Stimulated activated CD4-positive, alpha-beta T cell treated with anti-CD3 and anti-CD28 coated beads, Interleukin-4, amount 100 ng/mL, for 1 hour (primary cell): ENCODE measurements around the gene BASP1.
"Not testable (repeated sequence)": the region's sequence is repeated elsewhere in the genome, so short reads cannot be mapped to it uniquely, and the experiment has no call there.

Source experiments
- DNase-seq: peaks from one replicate; pipeline ENCODE4 v3.0.0-alpha.2; 2020

Gene BASP1

DNA sequence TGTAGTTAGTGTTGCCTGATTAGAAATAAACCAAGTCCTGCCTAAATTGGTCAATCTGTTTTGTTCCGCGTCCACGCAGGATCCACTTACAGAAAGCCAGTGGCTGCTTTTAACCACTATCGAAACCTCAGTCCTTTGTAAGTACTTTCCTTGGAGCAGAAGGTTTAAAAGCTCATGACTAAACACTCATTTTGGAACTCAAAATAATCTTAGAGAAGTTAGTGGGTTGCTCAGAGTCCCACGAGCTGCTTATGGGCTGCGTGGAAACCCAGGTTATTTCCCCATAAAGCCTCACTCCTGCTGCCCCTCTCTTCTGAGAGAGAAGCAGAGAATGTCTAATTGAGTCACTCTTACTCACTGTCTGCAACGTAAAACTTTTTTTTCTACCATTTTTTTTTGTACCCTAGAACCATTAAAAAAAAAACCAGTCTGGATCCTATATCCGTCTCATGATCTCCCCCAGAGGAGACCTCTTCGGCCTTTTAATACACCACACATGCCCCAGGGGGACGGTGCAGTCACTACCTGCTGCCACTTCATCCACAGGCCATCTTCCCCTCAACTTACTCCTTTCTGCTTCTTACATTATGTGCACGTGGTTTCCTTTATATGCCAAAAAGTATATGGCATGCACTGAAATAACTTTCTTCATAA is 7.6 kb downstream of the BASP1 start:
- no peak for DNase-seq

DNA sequence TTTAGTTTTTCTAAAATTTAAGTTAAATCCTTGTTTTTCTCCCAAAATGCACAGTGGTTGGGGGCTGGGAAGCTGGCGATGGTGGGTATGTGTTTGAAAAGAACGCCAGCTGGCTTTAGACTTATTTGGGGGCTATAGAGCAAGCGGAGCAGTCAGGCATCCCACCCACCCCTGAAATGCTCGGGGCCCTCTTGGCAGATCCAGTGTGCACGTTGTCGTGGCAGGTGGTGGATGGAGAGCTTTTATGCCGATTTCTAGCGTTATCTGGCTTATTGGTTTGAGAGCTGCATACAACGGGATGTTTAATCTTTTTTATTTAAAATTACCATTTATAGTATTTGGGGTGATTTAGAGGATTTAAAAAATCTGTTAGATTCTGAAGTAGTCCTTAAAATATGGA is 8.1 kb downstream of the BASP1 start:
- no peak for DNase-seq

DNA sequence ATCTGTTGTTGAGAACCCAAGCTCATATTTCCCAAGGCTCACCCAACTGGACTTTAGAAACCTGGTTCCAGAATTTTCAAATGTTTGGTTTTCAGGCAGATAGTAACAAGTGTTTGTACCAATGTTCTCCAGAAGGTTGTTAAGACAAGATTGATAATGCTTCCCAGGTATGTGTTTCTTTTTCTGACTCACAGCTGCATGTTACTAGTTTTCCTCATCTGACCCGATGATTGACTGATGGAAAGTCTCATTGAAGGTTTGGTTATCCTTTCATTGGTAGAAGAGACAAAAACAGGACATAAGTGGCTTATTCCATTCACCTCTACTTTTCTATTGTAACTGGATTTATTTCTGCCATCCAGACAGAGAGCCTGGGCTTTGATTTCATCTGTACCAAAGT is 10.4 kb downstream of the BASP1 start:
- DNase-seq = no peak

DNA sequence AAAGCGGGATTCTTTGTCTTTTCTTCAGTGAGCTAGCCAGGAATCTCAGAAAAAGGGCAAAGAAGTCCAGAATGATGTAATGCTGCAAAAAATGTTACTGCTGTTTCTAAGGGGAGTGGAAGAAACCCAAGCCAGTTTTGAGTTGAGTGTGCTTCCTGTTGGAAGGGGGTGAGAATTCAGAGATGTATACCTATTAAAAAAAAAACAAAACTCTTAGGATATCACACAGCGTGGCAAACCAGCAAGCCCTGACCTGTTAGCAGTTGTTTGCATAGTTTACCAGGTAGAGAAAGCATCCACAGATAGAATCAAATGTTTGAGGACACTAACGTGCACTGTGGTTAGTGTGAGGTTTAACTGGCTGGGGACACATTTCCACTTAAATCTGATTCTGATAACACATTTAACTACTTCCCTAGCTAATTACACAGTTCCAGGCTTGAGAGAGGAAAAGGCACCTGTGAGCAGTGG is 11.4 kb downstream of the BASP1 start:
- DNase-seq = no peak

DNA sequence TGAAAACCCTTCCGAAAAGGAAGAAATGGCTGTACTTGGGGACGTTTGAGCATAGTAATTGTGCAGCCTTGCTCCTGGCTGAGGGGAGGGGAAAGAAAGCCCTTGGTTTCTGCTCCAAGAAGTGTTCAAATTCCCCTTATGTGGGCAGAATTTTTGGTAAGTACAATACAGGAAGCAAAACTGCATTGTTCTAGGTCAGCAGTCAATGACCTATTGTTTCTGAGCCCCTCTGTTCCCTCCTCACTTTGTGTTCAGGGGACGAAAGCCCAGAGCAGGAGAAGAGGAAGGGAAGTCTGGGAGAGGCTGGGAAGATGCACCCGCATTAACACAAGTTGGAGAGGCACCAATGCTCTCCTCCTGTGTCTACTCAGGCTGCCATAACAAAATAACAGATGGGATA is 11.9 kb downstream of the BASP1 start:
- DNase-seq = no peak

DNA sequence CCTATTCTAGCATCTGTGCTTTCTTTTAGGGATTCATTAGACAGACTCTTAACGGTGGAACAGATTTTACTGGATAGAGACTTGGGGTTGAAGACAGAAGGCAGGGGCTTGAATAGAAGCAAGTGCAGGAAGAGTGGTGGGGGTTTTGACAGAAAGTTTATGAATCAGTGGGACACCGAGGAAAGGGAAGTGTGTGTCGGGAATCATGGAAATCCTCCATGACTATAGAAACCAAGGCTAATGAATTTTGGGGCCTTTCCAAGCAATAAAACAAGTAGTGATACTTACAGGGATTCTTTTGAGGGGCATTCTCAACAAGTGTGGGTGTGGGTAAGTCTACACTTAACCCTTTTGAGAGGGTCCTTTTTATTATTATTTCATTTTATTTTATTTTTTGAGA is 12.8 kb downstream of the BASP1 start:
- no peak for DNase-seq

DNA sequence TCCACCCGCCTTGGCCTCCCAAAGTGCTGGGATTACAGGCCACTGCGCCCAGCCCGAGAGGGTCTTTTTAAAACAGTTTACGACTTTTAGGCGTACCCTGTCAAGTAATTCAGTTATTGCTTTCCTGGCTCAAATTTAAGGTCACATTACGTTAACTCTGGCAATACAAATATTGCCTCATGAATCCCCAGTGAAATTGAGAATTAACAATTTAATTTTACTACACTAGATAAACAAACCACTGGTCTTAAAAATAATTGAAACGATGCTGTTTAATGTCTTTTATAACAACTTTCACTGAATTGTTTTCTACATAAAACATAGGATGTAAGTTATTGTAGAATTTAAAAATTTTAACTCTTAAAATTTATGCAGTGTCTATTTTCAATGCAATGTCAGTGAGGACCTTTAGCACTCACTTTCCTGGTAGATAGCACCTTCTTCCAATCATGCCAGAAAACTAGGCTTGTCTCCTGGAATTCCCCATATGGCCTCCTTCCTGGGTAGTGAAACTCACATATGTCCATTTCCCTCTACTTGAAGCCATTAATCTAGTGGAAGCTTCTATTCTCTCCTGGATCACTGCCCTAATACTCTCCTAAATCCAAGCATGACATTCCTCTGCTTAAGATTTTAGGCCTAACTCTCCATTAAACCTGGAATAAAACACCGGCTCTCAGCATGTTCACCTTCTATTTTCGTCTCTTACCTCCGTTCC is 13.5 kb downstream of the BASP1 start:
- DNase-seq = no peak

DNA sequence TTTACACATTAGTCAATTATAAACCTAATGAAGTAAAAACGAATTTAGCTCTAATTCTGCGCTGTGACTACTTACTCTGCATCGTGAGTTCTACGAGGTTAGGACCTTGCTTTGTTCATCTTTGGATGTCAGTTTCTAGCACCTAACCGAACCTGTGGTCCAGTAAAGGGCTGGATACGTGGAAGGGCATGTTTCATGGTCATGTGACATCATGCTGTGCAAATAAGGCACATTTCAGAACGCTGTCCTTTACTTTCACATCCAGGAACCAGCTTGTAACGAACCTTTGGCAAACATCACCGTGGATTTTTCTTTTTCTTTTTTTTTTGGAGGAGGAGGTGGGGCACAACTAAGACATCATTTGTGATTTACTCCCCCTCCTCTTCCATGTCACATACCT is 15.0 kb downstream of the BASP1 start:
- no peak for DNase-seq

DNA sequence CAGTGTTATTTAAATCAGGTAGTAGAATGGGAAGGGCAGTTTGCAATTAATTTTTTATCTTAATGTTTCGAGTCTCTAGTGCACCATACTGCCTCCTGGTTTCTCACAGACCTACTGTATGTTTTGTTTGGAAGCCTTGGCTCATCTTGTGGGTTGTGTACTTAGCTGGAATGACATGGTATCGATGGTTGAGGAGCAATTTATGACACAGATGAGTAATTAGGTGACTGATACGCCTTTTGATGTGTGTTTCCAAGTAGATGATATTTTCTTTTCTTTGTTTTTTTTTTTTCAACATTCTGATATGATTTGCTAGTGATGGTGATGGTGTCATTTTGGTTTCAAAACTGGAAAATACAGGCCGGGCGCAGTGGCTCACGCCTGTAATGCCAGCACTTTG is 16.1 kb downstream of the BASP1 start:
- no peak for DNase-seq

DNA sequence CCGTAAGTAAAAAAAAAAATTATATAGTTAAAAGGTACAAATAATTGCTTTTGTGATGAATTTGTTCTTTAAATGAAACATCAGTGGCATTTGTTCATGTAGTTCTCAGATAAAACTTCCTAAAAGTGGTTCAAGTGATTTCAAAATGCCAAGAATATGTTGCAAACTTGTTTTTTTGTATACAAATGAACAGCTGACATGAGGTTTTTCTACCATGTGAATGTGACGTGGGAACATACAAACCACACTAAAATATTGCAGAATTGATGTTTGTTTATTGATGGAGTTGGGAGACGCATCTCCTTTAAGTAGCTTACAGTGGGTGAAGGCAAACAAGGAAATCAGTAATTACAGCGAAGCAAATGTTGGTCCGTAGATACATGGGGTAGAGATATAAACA is 16.9 kb downstream of the BASP1 start:
- DNase-seq = no peak

DNA sequence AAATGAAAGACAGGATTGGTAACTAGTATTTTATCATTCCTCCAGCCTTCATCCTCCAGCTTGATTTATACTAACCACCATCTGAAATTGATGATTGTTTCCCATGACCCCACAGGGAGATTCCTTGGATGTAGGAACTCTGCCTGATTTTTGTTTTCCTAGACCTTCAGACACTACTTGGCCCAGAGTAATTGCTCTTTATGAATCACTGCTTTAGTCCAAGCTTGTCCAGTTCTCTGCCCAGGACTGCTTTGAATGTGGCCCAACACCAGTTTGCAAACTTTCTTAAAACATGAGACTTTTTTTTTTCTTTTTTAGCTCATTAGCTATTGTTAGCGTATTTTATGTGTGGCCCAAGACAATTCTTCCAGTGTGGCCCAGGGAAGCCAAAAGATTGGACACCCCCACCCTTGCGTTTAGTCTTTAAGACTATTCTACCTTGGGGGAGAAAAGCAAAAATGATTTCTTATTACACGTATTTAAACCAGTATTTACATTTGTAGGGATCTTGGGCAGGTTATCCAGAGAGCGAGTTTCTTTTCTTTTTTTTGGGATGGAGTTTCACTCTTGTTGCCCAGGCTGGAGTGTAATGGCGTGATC is 18.4 kb downstream of the BASP1 start:
- DNase-seq = no peak

DNA sequence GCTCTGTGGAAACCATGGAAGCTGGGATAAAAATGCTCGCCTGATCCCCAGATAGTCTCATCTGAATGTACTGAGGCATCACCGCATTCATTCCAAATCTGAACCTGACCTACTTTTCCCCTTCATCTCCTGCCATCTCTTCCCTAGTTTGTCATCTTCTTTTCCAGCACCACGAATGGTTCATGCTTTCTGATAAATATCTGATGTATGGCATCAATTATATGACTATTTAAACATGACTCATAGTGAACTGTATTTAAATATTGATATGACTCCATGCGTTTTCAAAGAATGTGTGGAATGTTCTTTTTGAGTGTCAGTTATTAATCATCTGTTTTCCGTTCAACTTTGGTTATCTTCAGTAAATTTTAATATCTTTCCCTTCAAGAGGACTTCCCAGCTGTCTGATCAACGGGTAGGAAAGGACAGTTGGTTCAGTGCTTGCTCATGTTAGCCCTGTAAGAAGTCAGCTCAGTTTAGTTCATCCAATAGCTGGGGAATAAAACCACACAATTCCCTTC is 21.1 kb downstream of the BASP1 start:
- DNase-seq = no peak

DNA sequence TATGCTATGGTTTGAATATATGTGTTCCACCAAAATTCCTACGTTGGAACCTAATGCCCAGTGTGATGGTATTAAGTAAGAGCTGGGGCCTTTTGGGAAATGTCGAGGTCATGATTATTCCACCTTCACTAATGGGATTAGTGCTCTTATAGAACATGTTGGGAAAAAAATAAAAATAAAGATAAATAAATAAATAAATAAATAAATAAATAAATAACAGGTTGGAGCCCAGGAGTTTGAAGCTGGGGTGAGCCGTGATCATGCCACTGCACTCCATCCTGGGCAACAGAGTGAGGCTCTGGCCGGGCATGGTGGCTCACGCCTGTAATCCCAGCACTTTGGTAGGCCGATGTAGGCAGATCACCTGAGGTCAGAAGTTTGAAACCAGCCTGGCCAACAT is 22.5 kb downstream of the BASP1 start:
- DNase-seq = no peak

DNA sequence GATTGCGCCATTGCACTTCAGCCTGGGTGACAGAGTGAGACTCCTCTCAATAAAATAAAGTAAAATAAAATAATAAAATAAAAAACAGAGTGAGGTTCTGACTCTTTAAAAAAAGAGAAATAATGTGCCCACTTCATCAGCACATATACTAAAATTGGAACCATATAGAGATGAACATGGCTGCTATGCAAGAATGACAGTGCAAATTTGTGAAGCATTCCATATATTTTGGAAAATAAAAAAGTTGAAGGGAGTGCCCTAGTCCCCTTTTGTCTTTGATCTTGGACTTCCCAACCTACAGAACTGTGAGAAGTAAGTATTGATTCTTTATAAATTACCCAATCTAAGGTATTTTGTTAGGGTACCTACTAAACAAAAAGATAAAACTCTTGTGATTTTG is 23.1 kb downstream of the BASP1 start:
- no peak for DNase-seq

DNA sequence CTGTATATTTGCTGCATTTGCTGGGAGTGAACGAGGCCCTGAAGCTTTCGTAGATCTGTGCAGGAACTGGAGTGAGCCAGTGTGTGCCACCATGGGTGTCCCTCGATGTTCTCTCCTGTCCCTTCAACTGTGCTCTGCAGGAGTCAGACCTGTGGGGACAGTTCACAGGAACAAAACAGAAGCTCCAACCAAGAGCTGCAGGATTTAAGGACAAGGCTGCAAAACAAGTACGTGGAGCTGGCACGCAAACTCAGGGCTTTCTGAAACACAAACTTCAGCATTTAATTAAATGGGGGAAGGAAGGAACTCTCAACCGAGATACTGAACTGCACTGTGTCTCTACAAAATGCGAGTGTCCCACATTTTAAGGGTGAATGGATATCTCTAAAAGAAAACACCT is 24.2 kb downstream of the BASP1 start:
- DNase-seq = no peak

DNA sequence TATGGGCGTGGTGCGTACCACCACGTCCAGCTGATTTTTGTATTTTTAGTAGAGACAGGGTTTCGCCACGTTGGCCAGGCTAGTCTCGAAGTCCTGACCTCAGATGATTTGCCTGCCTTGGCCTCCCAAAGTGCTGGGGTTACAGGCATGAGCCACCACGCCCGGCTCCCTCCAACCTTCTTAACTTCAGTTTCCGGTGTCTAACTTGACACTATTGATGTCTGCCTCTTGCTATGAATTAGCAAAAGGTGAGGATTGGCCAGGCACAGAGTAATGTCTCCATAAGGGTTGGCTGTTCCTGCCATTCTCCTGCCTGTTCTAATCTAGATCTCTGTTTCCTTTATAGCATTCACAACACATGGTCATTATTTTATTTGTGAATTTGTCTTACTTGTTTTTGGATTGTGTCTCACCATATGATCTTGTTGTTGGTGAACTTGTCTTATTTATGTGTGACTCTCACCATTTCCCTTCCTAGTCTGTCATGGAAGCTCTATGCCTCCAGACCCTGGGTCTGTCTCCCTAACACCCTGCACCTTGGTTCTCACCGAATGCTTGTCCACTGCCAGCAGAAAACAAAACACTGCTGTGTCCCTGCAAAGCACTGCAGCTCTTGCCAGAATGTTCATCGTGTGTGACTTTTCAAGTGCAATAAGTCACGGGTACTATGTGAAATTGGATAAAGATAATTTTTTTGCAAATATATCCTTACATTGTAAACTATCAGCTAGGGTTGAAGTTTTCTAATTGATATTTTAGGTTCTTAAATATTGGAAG is 26.0 kb downstream of the BASP1 start:
- no peak for DNase-seq

DNA sequence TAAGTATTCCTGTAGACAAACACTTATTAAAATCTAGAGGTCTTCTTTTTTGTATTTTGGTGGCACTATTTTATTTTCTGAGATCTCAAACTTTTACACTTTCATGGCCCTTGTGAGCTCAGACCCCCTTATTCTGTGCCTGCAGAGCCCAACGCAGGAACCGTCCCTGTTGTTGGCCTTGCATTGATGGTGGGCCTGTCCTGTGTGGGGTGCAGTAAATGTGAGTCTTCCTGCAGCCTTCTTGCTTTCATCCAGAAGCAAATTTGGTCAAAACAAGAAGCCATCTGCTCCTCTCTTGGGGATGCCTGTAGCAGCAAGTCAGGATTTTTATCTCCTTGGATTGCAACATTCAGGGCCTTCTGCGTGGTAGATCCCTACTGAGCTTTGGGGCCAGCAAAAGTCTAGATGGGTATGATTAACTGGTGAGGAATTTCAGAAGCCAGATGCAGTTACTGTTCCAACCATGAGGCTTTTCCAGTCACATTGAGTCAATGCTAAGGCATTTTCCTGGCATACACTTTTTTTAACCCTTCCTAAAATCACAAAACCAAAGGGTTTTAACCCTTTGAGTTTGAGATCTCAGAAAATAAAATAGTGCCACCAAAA is 31.7 kb downstream of the BASP1 start:
- no peak for DNase-seq

DNA sequence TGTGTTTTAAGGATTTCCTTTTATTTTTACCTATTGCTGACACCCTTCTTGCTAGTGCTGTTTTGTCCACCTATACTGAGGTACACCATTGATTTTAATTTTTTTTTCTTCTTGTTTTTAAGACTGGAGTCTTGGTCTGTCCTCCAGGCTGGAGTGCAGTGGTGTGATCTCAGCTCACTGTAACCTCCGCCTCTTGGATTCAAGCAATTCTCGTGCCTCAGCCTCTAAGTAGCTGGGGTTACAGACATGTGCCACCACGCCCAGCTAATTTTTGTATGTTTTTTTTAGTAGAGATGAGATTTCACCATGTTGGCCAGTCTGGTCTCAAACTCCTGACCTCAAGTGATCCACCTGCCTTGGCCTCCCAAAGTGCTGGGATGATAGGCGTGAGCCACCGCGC is 32.4 kb downstream of the BASP1 start:
- not testable (repeated sequence) for DNase-seq

DNA sequence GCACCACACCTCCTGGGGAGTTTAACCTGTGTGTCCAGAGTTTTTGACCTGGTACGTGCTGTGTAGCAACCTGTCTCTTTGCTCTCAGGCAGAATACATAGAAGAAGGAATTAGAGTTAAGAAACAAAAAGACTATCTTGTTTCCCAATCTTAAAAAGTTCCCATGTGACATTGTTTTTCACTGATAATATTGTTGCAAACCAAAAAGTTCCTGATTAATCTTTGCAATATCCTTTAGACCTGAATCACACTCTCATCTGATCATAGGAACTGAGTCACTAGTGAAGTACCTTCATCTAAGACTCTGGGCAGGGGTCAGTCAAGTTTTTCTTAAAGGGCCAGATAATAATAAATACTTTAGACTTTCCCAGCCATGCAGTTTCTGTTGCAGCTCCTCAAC is 35.1 kb downstream of the BASP1 start:
- DNase-seq = no peak

DNA sequence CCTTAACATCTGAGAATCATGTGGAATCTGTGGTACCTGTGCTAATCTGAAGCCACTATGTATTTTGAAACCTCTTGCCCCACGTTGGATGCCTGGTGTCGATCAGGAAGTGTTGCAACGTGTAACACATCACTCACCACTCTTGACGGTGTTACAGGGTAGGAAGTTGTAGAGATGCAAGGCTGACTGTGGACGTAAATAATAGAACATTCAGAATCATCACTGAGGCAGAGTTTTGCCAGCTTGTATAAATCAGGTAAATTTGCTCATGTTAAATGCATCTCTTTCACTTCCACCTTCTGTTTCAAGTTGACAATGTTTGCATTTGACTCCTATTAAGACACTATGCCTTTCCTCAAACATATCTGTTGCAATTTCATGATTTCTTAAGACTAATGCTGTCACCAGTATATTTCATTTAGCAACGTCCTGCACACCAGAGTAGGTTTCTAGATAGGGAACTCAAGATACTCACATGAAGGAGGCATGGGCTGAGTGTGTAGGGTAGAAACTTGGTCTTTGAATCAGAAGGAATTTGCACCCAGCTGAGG is 38.1 kb downstream of the BASP1 start:
- no peak for DNase-seq

DNA sequence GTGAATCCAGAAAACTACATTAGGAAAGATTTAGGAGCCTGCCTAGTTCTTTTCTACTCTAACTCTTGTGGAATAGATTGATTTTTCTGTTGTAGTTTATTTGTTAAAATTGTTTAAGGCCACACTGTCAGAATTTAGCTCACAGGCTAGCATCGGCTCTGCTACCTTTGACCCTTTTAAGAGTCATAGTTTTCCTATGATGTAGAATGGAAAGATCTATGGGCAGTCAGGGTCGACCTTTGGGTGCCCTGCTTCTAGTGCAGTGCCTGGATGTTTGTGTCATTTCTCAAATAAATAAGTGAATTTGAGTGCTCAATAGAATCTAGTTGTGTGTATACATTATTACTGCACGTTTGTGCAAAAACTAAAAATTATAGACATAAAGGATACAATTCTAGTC is 38.7 kb downstream of the BASP1 start:
- no peak for DNase-seq

DNA sequence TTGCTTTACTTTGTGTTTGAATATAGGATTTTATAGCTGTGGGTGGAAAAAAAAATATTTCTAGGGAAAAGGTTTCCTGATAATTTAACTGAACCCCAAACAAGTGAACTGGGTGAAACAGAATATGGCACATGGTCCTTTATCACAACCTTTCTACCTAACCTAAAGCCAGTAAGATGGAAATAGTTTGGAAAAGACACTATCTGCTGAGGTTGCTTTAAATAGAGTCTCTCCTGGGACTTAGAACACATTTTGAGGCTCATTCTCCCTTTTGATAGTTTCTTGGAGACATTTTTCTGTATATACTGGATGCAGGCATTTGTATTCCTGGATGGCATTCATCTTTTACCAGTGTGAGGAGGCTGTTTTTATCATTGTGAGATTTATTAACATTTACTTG is 39.4 kb downstream of the BASP1 start:
- no peak for DNase-seq
